ENCODE data around the gene CNTN6.

DNA sequence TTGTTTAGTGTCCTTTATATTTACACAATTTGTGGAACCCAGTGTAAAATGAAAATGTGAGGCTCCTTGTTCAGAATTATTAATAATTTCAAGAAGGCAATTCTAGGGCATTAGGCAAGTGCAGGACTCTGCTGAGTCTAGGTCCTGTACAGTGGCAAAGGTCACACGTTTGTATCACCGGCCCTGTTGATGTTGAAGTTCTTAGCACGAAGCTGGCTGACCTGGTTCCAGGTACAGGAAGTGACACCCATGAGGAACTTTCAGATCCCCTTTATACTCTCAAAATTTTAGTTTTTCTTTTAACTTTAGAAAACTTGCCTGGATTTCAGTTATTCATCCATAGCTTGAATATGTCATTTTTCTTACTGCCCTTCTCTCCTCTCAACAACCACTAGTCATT lies 349.4 kb downstream of the CNTN6 start:
- TF ChIP-seq, protein P1, sequence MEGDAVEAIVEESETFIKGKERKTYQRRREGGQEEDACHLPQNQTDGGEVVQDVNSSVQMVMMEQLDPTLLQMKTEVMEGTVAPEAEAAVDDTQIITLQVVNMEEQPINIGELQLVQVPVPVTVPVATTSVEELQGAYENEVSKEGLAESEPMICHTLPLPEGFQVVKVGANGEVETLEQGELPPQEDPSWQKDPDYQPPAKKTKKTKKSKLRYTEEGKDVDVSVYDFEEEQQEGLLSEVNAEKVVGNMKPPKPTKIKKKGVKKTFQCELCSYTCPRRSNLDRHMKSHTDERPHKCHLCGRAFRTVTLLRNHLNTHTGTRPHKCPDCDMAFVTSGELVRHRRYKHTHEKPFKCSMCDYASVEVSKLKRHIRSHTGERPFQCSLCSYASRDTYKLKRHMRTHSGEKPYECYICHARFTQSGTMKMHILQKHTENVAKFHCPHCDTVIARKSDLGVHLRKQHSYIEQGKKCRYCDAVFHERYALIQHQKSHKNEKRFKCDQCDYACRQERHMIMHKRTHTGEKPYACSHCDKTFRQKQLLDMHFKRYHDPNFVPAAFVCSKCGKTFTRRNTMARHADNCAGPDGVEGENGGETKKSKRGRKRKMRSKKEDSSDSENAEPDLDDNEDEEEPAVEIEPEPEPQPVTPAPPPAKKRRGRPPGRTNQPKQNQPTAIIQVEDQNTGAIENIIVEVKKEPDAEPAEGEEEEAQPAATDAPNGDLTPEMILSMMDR (IDR thresholded peaks at IDR 0.05 in 2 of 3, conservative IDR thresholded peaks at IDR 0.05 in 1 of 3; ENCODE audit: borderline replicate concordance in 1 of 3, insufficient read depth in 1 of 3, low read depth in 2 of 3, low read length in 2 of 3) = no peak
- TF ChIP-seq, protein P2, sequence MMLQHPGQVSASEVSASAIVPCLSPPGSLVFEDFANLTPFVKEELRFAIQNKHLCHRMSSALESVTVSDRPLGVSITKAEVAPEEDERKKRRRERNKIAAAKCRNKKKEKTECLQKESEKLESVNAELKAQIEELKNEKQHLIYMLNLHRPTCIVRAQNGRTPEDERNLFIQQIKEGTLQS (IDR thresholded peaks at IDR 0.05) = no peak
- TF ChIP-seq FOSL1 (IDR thresholded peaks at IDR 0.05; ENCODE audit: low read depth) (no peak), CEBPB (IDR thresholded peaks at IDR 0.05; ENCODE audit: low read depth) (no peak), EZH2phosphoT487 (IDR thresholded peaks at IDR 0.05; ENCODE audit: borderline replicate concordance) (no peak), EZH2 (IDR thresholded peaks at IDR 0.05) (no peak), YY1 (IDR thresholded peaks at IDR 0.05; ENCODE audit: extremely low read depth, insufficient replicate concordance, low read depth, low read length) (no peak), RAD21 (IDR thresholded peaks at IDR 0.05; ENCODE audit: low read depth) (no peak), POLR2AphosphoS5 (IDR thresholded peaks at IDR 0.05; ENCODE audit: low read depth, low read length) (no peak), POLR2A (IDR thresholded peaks at IDR 0.05; ENCODE audit: borderline replicate concordance, extremely low read depth, insufficient read depth, insufficient read length) (no peak), JUND (IDR thresholded peaks at IDR 0.05) (no peak), ELF1 (IDR thresholded peaks at IDR 0.05; ENCODE audit: borderline replicate concordance, low read depth) (no peak)
- TF ChIP-seq, protein P3, sequence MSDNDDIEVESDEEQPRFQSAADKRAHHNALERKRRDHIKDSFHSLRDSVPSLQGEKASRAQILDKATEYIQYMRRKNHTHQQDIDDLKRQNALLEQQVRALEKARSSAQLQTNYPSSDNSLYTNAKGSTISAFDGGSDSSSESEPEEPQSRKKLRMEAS (IDR thresholded peaks at IDR 0.05) = no peak
- TF ChIP-seq, protein P4, sequence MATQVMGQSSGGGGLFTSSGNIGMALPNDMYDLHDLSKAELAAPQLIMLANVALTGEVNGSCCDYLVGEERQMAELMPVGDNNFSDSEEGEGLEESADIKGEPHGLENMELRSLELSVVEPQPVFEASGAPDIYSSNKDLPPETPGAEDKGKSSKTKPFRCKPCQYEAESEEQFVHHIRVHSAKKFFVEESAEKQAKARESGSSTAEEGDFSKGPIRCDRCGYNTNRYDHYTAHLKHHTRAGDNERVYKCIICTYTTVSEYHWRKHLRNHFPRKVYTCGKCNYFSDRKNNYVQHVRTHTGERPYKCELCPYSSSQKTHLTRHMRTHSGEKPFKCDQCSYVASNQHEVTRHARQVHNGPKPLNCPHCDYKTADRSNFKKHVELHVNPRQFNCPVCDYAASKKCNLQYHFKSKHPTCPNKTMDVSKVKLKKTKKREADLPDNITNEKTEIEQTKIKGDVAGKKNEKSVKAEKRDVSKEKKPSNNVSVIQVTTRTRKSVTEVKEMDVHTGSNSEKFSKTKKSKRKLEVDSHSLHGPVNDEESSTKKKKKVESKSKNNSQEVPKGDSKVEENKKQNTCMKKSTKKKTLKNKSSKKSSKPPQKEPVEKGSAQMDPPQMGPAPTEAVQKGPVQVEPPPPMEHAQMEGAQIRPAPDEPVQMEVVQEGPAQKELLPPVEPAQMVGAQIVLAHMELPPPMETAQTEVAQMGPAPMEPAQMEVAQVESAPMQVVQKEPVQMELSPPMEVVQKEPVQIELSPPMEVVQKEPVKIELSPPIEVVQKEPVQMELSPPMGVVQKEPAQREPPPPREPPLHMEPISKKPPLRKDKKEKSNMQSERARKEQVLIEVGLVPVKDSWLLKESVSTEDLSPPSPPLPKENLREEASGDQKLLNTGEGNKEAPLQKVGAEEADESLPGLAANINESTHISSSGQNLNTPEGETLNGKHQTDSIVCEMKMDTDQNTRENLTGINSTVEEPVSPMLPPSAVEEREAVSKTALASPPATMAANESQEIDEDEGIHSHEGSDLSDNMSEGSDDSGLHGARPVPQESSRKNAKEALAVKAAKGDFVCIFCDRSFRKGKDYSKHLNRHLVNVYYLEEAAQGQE (IDR thresholded peaks at IDR 0.05; ENCODE audit: low read depth) = no peak

All from HCT116 (cell line).